Keratinocyte (primary cell): ENCODE data around the gene SLC25A25. TPM values are rescaled to one million over a fixed set of nuclear protein-coding genes. Genes with fewer than 3 reads are reported as not detected.

ENCODE experiments used
- DNase-seq: peaks from one replicate; pipeline ENCODE4 v3.0.0-alpha.2; 2011; ENCODE audit warnings: low read depth, missing footprints, low spot score
- FAIRE-seq: peaks from 2 replicates; lab custom pipeline; 2011; peaks lifted over from hg19 to GRCh38; lab: Jason Lieb, UNC
- H2AFZ ChIP-seq: 2 replicates; pipeline ENCODE4 v1.6.0; 2012; ENCODE audit warnings: low read length, control low read depth, inconsistent platforms; ENCODE audit not compliant: control insufficient read depth
- H3K27ac ChIP-seq: 2 replicates; pipeline ENCODE4 v1.5.1; 2011; ENCODE audit warnings: low read length; ENCODE audit not compliant: control insufficient read depth, insufficient read depth
- H3K27me3 ChIP-seq: 3 replicates; pipeline ENCODE4 v1.6.0; 2011; ENCODE audit warnings: low read length; ENCODE audit not compliant: control insufficient read depth, insufficient read depth; ENCODE audit errors: extremely low read depth
- H3K36me3 ChIP-seq, 2 experiments: 2 replicates in 1 of 2; 3 replicates in 1 of 2; pipeline ENCODE4 v1.5.1; 2011; ENCODE audit warnings: low read length in 2 of 2, mild to moderate bottlenecking in 1 of 2; ENCODE audit not compliant: control insufficient read depth in 2 of 2, insufficient read depth in 2 of 2; ENCODE audit errors: extremely low read depth in 1 of 2
- H3K4me1 ChIP-seq: 3 replicates; pipeline ENCODE4 v1.5.1; 2011; ENCODE audit warnings: low read length; ENCODE audit not compliant: control insufficient read depth, insufficient read depth; ENCODE audit errors: extremely low read depth
- H3K4me2 ChIP-seq: 3 replicates; pipeline ENCODE4 v1.6.0; 2011; ENCODE audit warnings: low read depth, low read length; ENCODE audit not compliant: control insufficient read depth, insufficient read depth; ENCODE audit errors: extremely low read depth
- H3K4me3 ChIP-seq, 3 experiments: fragments of 200-600 bp in 1 of 3; sonication (generic) in 1 of 3; 2 replicates in 2 of 3; 3 replicates in 1 of 3; pipeline ENCODE4 v1.5.1; 2011 to 2016; ENCODE audit warnings: low read length in 3 of 3, mild to moderate bottlenecking in 3 of 3, control low read depth in 2 of 3, inconsistent platforms in 1 of 3, low read depth in 1 of 3, mixed read lengths in 1 of 3, mixed run types in 1 of 3, moderate library complexity in 1 of 3; ENCODE audit not compliant: control insufficient read depth in 2 of 3, insufficient read depth in 2 of 3; ENCODE audit errors: extremely low read depth in 1 of 3
- H3K79me2 ChIP-seq: 2 replicates; pipeline ENCODE4 v1.6.0; 2012; ENCODE audit warnings: low read length; ENCODE audit not compliant: control insufficient read depth, insufficient read depth
- H3K9ac ChIP-seq: 3 replicates; pipeline ENCODE4 v1.6.0; 2011; ENCODE audit warnings: low read length; ENCODE audit not compliant: control insufficient read depth, insufficient read depth; ENCODE audit errors: extremely low read depth
- H3K9me1 ChIP-seq: 3 replicates; pipeline ENCODE4 v1.6.0; 2011; ENCODE audit warnings: low read length; ENCODE audit not compliant: control insufficient read depth, insufficient read depth; ENCODE audit errors: extremely low read depth
- H3K9me3 ChIP-seq: 2 replicates; pipeline ENCODE4 v1.5.1; 2012; ENCODE audit warnings: low read depth, low read length; ENCODE audit not compliant: control insufficient read depth
- H4K20me1 ChIP-seq: 3 replicates; pipeline ENCODE4 v1.6.0; 2011; ENCODE audit warnings: low read length; ENCODE audit not compliant: control insufficient read depth, insufficient read depth; ENCODE audit errors: extremely low read depth
- EZH2 ChIP-seq: IDR thresholded peaks from one replicate; pipeline ENCODE4 v1.6.1; 2012; ENCODE audit warnings: inconsistent platforms, mild to moderate bottlenecking, low read length, moderate library complexity
- dilution Hi-C: fragments of 300-500 bp; cut with MboI; formaldehyde crosslinking; loops from one replicate; pipeline ENCODE4 v1.7.0; 2020; ENCODE audit warnings: low sequenced_read_pairs; ENCODE audit not compliant: extremely low pct_ligation_motif_present
- polyA plus RNA-seq, 5 experiments: library from polyadenylated mRNA; depleted of rRNA in 3 of 5; stranded (reverse) in 3 of 5; stranded (forward) in 1 of 5; unstranded in 1 of 5; fragments of >200 nt; gene quantifications; 1 replicate in 1 of 5; 2 replicates in 3 of 5; 3 replicates in 1 of 5; pipeline versions ENCODE4 v1.2.1 to v1.2.3, GENCODE V29; 2011 to 2012; ENCODE audit warnings: missing spikeins in 2 of 5, low read depth in 1 of 5, low replicate concordance in 1 of 5
- TF ChIP-seq, protein P1 (sequence below), 3 experiments: IDR thresholded peaks in 1 of 3; conservative IDR thresholded peaks in 1 of 3; optimal IDR thresholded peaks in 1 of 3; 2 replicates in 2 of 3; 3 replicates in 1 of 3; pipeline versions ENCODE3 to v1.5.1; 2011; ENCODE audit warnings: low read length in 3 of 3, mild to moderate bottlenecking in 3 of 3, moderate library complexity in 2 of 3, control low read depth in 1 of 3, inconsistent platforms in 1 of 3; ENCODE audit not compliant: insufficient read depth in 2 of 3; ENCODE audit errors: extremely low read depth in 1 of 3

The SLC25A25 gene
- polyA plus RNA-seq, 1 donor (not counting 4 experiments of a cell fraction or from before 2014, with no cell fraction given) = 6.5 TPM

DNA sequence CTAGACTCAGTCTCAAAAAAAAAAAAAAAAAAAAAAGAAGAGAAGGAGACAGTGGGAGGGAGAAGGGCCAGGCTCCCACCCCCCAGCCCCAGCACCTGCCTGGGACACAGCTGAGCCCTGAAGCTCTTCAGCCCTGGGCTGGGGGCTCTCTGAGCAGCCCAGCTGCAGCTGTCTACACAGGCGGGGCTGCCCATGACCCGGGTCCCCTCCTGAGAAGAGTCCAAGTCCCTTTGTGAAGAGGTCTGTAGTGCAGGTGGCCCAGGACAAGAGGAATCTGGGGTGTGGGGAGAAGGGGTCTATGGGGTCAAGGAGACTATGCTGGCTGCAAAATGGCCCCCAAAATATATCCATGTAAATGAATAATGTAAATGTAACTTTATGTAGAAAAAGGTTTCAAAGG is 74.6 kb downstream of the SLC25A25 start:
- H4K20me1 ChIP-seq = no peaks in the 10 kb centered on the region
- H3K4me3 ChIP-seq = no peak overlapping the region
- peaks cover 36% of the 10 kb centered on the region for H3K4me1 ChIP-seq
- no peak for DNase-seq
- H3K9ac ChIP-seq = no peak overlapping the region
- H3K79me2 ChIP-seq = no peaks in the 10 kb centered on the region
- H3K27ac ChIP-seq = no peak overlapping the region
- no peaks in the 10 kb centered on the region for H3K36me3 ChIP-seq
- H2AFZ ChIP-seq = no peak overlapping the region
- H3K9me3 ChIP-seq = no peaks in the 10 kb centered on the region
- FAIRE-seq = no peak
- no peaks in the 10 kb centered on the region for H3K9me1 ChIP-seq
- H3K27me3 ChIP-seq = no peaks in the 10 kb centered on the region
- no peak for TF ChIP-seq EZH2
- TF ChIP-seq, protein P1, sequence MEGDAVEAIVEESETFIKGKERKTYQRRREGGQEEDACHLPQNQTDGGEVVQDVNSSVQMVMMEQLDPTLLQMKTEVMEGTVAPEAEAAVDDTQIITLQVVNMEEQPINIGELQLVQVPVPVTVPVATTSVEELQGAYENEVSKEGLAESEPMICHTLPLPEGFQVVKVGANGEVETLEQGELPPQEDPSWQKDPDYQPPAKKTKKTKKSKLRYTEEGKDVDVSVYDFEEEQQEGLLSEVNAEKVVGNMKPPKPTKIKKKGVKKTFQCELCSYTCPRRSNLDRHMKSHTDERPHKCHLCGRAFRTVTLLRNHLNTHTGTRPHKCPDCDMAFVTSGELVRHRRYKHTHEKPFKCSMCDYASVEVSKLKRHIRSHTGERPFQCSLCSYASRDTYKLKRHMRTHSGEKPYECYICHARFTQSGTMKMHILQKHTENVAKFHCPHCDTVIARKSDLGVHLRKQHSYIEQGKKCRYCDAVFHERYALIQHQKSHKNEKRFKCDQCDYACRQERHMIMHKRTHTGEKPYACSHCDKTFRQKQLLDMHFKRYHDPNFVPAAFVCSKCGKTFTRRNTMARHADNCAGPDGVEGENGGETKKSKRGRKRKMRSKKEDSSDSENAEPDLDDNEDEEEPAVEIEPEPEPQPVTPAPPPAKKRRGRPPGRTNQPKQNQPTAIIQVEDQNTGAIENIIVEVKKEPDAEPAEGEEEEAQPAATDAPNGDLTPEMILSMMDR (optimal IDR thresholded peaks at IDR 0.05 in 1 of 3, IDR thresholded peaks at IDR 0.05 in 1 of 3, conservative IDR thresholded peaks at IDR 0.05 in 1 of 3; ENCODE audit: extremely low read depth in 1 of 3, insufficient read depth in 2 of 3, low read length in 3 of 3) = no peak
- dilution Hi-C loops = no loop called here
- no peak overlapping the region for H3K4me2 ChIP-seq

DNA sequence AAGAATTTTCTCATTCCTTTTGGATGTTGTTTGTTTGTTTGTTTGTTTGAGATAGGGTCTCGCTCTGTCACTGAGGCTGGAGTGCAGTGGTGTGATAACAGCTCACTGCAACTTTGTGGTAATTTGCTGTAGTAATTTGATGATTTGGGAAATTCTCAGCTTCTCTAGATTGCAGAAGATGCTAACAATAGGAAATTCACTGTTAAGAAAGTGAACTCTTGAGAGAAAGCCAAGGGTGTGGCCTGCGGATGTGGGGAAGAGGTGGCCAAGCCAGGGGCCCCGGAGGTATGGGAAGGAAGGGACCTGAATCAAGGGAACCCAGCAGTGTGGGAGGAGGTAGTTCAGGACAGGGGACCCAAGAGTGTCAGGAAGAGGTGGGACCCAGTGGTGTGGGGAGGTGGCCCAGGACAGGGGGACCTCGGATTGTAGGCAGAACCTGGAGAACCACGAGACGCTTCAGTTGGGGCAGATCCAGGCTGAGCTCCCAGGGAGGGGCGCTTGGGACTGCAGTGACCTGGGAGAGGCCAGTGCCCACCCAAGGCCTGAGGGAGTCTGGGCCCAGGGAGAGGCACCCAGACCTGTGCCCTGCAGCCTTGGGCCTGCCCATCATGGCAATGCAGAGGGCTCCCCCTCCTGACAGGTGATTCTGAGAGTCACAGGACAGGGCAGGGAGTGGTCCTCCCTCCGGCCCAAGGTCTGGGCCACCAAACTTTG is 75.7 kb downstream of the SLC25A25 start:
- H3K27me3 ChIP-seq = no peaks in the 10 kb centered on the region
- dilution Hi-C loops = no loop called here
- H3K36me3 ChIP-seq = no peaks in the 10 kb centered on the region
- peak overlapping the region; percentile 86 for H3K27ac ChIP-seq
- FAIRE-seq (peak; percentile 69), DNase-seq (no peak)
- no peaks in the 10 kb centered on the region for H4K20me1 ChIP-seq
- peak overlapping the region; percentile 30 for H3K9ac ChIP-seq
- no peaks in the 10 kb centered on the region for H3K9me1 ChIP-seq
- H3K4me1 ChIP-seq = peaks cover 41% of the 10 kb centered on the region
- H2AFZ ChIP-seq = peak overlapping the region; percentile 76
- peak overlapping the region; percentile 64 for H3K4me2 ChIP-seq
- H3K4me3 ChIP-seq = no peak overlapping the region
- TF ChIP-seq, protein P1 (optimal IDR thresholded peaks at IDR 0.05 in 1 of 3, IDR thresholded peaks at IDR 0.05 in 1 of 3, conservative IDR thresholded peaks at IDR 0.05 in 1 of 3; ENCODE audit: extremely low read depth in 1 of 3, insufficient read depth in 2 of 3, low read length in 3 of 3) = no peak
- TF ChIP-seq EZH2 = no peak
- no peaks in the 10 kb centered on the region for H3K9me3 ChIP-seq
- H3K79me2 ChIP-seq = no peaks in the 10 kb centered on the region
